Osteoblast (primary cell): ENCODE results near the gene EEF2K. TPM values are rescaled to one million over a fixed set of nuclear protein-coding genes. Genes with fewer than 3 reads are reported as not detected.

Experiments used
- DNase-seq: peaks from one replicate; pipeline ENCODE4 v3.0.0; 2011; ENCODE audit warnings: low spot score, mixed read lengths; ENCODE audit not compliant: insufficient read length; ENCODE audit errors: missing footprints
- H2AFZ ChIP-seq: 2 replicates; pipeline ENCODE4 v1.6.0; 2011; ENCODE audit warnings: mild to moderate bottlenecking, low read length
- H3K27ac ChIP-seq: 2 replicates; pipeline ENCODE4 v1.5.1; 2011; ENCODE audit warnings: mild to moderate bottlenecking, low read depth, low read length, moderate library complexity
- H3K27me3 ChIP-seq: 2 replicates; pipeline ENCODE4 v1.6.0; 2012; ENCODE audit warnings: mild to moderate bottlenecking, control low read depth, inconsistent platforms, low read length, moderate library complexity; ENCODE audit not compliant: insufficient read depth
- H3K36me3 ChIP-seq: 2 replicates; pipeline ENCODE4 v1.5.1; 2011; ENCODE audit warnings: mild to moderate bottlenecking, low read length, control low read depth, moderate library complexity; ENCODE audit not compliant: insufficient read depth
- H3K4me1 ChIP-seq: 2 replicates; pipeline ENCODE4 v1.5.1; 2011; ENCODE audit warnings: mild to moderate bottlenecking, low read length, control low read depth, moderate library complexity; ENCODE audit not compliant: insufficient read depth
- H3K4me2 ChIP-seq: 2 replicates; pipeline ENCODE4 v1.6.0; 2011; ENCODE audit warnings: mild to moderate bottlenecking, low read length; ENCODE audit not compliant: insufficient read depth
- H3K4me3 ChIP-seq: fragments of 200-600 bp; sonication (generic); 3 replicates; pipeline ENCODE4 v1.5.1; 2012; ENCODE audit warnings: mild to moderate bottlenecking, low read length, inconsistent platforms; ENCODE audit not compliant: insufficient read depth
- H3K79me2 ChIP-seq: 2 replicates; pipeline ENCODE4 v1.6.0; 2012; ENCODE audit warnings: mild to moderate bottlenecking, low read length, control low read depth, inconsistent platforms; ENCODE audit not compliant: insufficient read depth
- H3K9me3 ChIP-seq: 2 replicates; pipeline ENCODE4 v1.5.1; 2011; ENCODE audit warnings: low read depth, low read length, control low read depth
- H4K20me1 ChIP-seq: 2 replicates; pipeline ENCODE4 v1.6.0; 2012; ENCODE audit warnings: mild to moderate bottlenecking, low read length, control low read depth; ENCODE audit not compliant: insufficient read depth
- CTCF ChIP-seq: IDR thresholded peaks from 2 replicates; pipeline ENCODE4 v1.5.1; 2011; ENCODE audit warnings: mild to moderate bottlenecking, low read depth, low read length, moderate library complexity; ENCODE audit errors: extremely low read depth
- total RNA-seq: library from RNA; depleted of rRNA; stranded (reverse); fragments of >200 nt; gene quantifications from 2 replicates; pipeline ENCODE4 v1.2.3, GENCODE V29; 2012

EEF2K gene
- total RNA-seq, 1 donor: 41.6 TPM

GRCh38 chr16:22219389-22220068, 13.5 kb downstream of the EEF2K start:
- H3K27me3 ChIP-seq: no peaks in the 10 kb centered on the region
- no peak overlapping the region for H3K27ac ChIP-seq
- H3K4me2 ChIP-seq: no peak overlapping the region
- H3K4me1 ChIP-seq: peaks cover 19% of the 10 kb centered on the region
- DNase-seq: no peak
- TF ChIP-seq CTCF: no peak
- H3K36me3 ChIP-seq: peaks cover 3% of the 10 kb centered on the region
- peaks cover 39% of the 10 kb centered on the region for H4K20me1 ChIP-seq
- H3K4me3 ChIP-seq: no peak overlapping the region
- no peaks in the 10 kb centered on the region for H3K9me3 ChIP-seq
- peaks cover 39% of the 10 kb centered on the region for H3K79me2 ChIP-seq
- H2AFZ ChIP-seq: no peak overlapping the region

GRCh38 chr16:22220069-22220440, 14.0 kb downstream of the EEF2K start:
- H3K4me1 ChIP-seq: peaks cover 19% of the 10 kb centered on the region
- no peak overlapping the region for H2AFZ ChIP-seq
- no peak for DNase-seq
- H3K27me3 ChIP-seq: no peaks in the 10 kb centered on the region
- H3K79me2 ChIP-seq: peaks cover 44% of the 10 kb centered on the region
- H3K27ac ChIP-seq: peak overlapping the region; percentile 20
- peaks cover 34% of the 10 kb centered on the region for H4K20me1 ChIP-seq
- no peak overlapping the region for H3K4me3 ChIP-seq
- no peak for TF ChIP-seq CTCF
- no peaks in the 10 kb centered on the region for H3K9me3 ChIP-seq
- no peak overlapping the region for H3K4me2 ChIP-seq
- peaks cover 3% of the 10 kb centered on the region for H3K36me3 ChIP-seq

GRCh38 chr16:22220714-22221113, 14.6 kb downstream of the EEF2K start:
- H3K4me1 ChIP-seq: peaks cover 19% of the 10 kb centered on the region
- H3K4me2 ChIP-seq: peak overlapping the region; percentile 16
- peaks cover 3% of the 10 kb centered on the region for H3K36me3 ChIP-seq
- no peak overlapping the region for H3K4me3 ChIP-seq
- H3K27me3 ChIP-seq: no peaks in the 10 kb centered on the region
- H4K20me1 ChIP-seq: peaks cover 32% of the 10 kb centered on the region
- no peaks in the 10 kb centered on the region for H3K9me3 ChIP-seq
- peak overlapping the region; percentile 68 for H2AFZ ChIP-seq
- TF ChIP-seq CTCF: no peak
- H3K79me2 ChIP-seq: peaks cover 50% of the 10 kb centered on the region
- H3K27ac ChIP-seq: peak overlapping the region; percentile 49
- DNase-seq: peak; percentile 91

GRCh38 chr16:22222006-22222405, 15.9 kb downstream of the EEF2K start:
- no peak for DNase-seq
- Histone ChIP-seq H4K20me1 (peaks cover 21% of the 10 kb centered on the region), H3K27ac (no peak overlapping the region), H2AFZ (no peak overlapping the region), H3K9me3 (no peaks in the 10 kb centered on the region), H3K79me2 (peaks cover 48% of the 10 kb centered on the region), H3K27me3 (no peaks in the 10 kb centered on the region), H3K4me3 (no peak overlapping the region), H3K4me2 (no peak overlapping the region), H3K4me1 (peaks cover 11% of the 10 kb centered on the region), H3K36me3 (peaks cover 3% of the 10 kb centered on the region)
- no peak for TF ChIP-seq CTCF
